WTC11 (cell line): Measurements from ENCODE around the gene PRUNE2. TPM values are rescaled to one million over a fixed set of nuclear protein-coding genes. Genes with fewer than 3 reads are reported as not detected.

Experiments used
- ATAC-seq: fragments of 200-7000 bp; cut with Tn5 transposase; 2 replicates; pipeline ENCODE4 v1.10.0; 2021; ENCODE audit warnings: mild to moderate bottlenecking, moderate library complexity
- CTCF ChIA-PET: fragments of 300-600 bp; sonication (Branson Sonifier 250); formaldehyde crosslinking; loops from one replicate; lab custom pipeline; 2021; ENCODE audit warnings: antibody characterized with exemption; lab: Charles Lee
- POLR2A ChIA-PET: fragments of 350-600 bp; sonication (Branson Sonifier 250); formaldehyde crosslinking; loops from one replicate; lab custom pipeline; 2021; ENCODE audit warnings: antibody characterized with exemption; lab: Charles Lee
- DNase-seq: peaks from one replicate; pipeline ENCODE4 v3.0.0; 2021; ENCODE audit warnings: low spot score
- H3K27ac Mint-ChIP-seq: 2 replicates; pipeline ENCODE4 v1.8.0; 2021; ENCODE audit warnings: mixed read lengths
- H3K27me3 Mint-ChIP-seq: 2 replicates; pipeline ENCODE4 v1.8.0; 2021; ENCODE audit warnings: low read depth, mild to moderate bottlenecking, moderate library complexity, mixed read lengths
- H3K36me3 Mint-ChIP-seq: 2 replicates; pipeline ENCODE4 v1.8.0; 2021; ENCODE audit warnings: mixed read lengths
- H3K4me1 Mint-ChIP-seq: 2 replicates; pipeline ENCODE4 v1.8.0; 2022; ENCODE audit warnings: mixed read lengths
- H3K4me3 Mint-ChIP-seq: 2 replicates; pipeline ENCODE4 v1.8.0; 2021; ENCODE audit warnings: mild to moderate bottlenecking, moderate library complexity, mixed read lengths
- H3K9me3 Mint-ChIP-seq: 2 replicates; pipeline ENCODE4 v1.8.0; 2021; ENCODE audit warnings: mixed read lengths
- AR ChIP-seq: fragments of 250-450 bp; sonication (Bioruptor Pico); IDR thresholded peaks from 2 replicates; pipeline ENCODE4 v1.9.0; 2021; ENCODE audit warnings: mild to moderate bottlenecking
- ATF6 ChIP-seq: sonication (generic); formaldehyde crosslinking; IDR thresholded peaks from 2 replicates; pipeline ENCODE4 v1.8.1; 2023; ENCODE audit warnings: mild to moderate bottlenecking, missing genetic modification reagents
- CTCF ChIP-seq: fragments of 200-600 bp; IDR thresholded peaks from 2 replicates; pipeline ENCODE4 v1.8.0; 2022; ENCODE audit warnings: antibody characterized with exemption
- ERG ChIP-seq: fragments of 250-450 bp; sonication (Bioruptor Pico); IDR thresholded peaks from 2 replicates; pipeline ENCODE4 v1.8.0; 2021; ENCODE audit warnings: mild to moderate bottlenecking
- FOXP4 ChIP-seq: sonication (generic); formaldehyde crosslinking; IDR thresholded peaks from 2 replicates; pipeline ENCODE4 v1.8.0; 2022; ENCODE audit warnings: mild to moderate bottlenecking, missing genetic modification reagents
- GRHL2 ChIP-seq: fragments of 250-450 bp; sonication (Bioruptor Pico); IDR thresholded peaks from 2 replicates; pipeline ENCODE4 v1.8.0; 2022; ENCODE audit warnings: mild to moderate bottlenecking, moderate library complexity; ENCODE audit not compliant: insufficient replicate concordance, severe bottlenecking
- IRF1 ChIP-seq: sonication (generic); formaldehyde crosslinking; IDR thresholded peaks from 2 replicates; pipeline ENCODE4 v1.8.0; 2023; ENCODE audit warnings: missing genetic modification reagents
- JAZF1 ChIP-seq: fragments of 250-450 bp; sonication (Bioruptor Pico); IDR thresholded peaks from 2 replicates; pipeline ENCODE4 v1.9.0; 2021; ENCODE audit warnings: moderate library complexity, mild to moderate bottlenecking, inconsistent platforms
- NR2C2 ChIP-seq: sonication (generic); formaldehyde crosslinking; IDR thresholded peaks from 2 replicates; pipeline ENCODE4 v1.8.0; 2022; ENCODE audit warnings: mild to moderate bottlenecking, missing genetic modification reagents
- SMAD4 ChIP-seq: sonication (generic); formaldehyde crosslinking; IDR thresholded peaks from 2 replicates; pipeline ENCODE4 v1.8.0; 2022; ENCODE audit warnings: mild to moderate bottlenecking, missing genetic modification reagents
- SOX15 ChIP-seq: fragments of 250-450 bp; sonication (Bioruptor Pico); IDR thresholded peaks from 2 replicates; pipeline ENCODE4 v1.9.0; 2021; ENCODE audit warnings: mild to moderate bottlenecking
- SP1 ChIP-seq: sonication (generic); formaldehyde crosslinking; conservative IDR thresholded peaks from 2 replicates; pipeline ENCODE4 v1.8.1; 2022; ENCODE audit warnings: missing genetic modification reagents
- STAT6 ChIP-seq: sonication (generic); formaldehyde crosslinking; conservative IDR thresholded peaks from 2 replicates; pipeline ENCODE4 v1.8.1; 2023; ENCODE audit warnings: mild to moderate bottlenecking, low read depth, missing genetic modification reagents, moderate library complexity
- TCF7 ChIP-seq: sonication (generic); formaldehyde crosslinking; IDR thresholded peaks from 2 replicates; pipeline ENCODE4 v1.8.0; 2022; ENCODE audit warnings: mild to moderate bottlenecking, low read depth, missing genetic modification reagents, moderate library complexity
- ZNF138 ChIP-seq: sonication (generic); formaldehyde crosslinking; conservative IDR thresholded peaks from 2 replicates; pipeline ENCODE4 v1.8.1; 2022; ENCODE audit warnings: mild to moderate bottlenecking, moderate library complexity, missing genetic modification reagents
- ZNF317 ChIP-seq: sonication (generic); formaldehyde crosslinking; IDR thresholded peaks from 2 replicates; pipeline ENCODE4 v1.8.1; 2023; ENCODE audit warnings: low read depth, mild to moderate bottlenecking, moderate library complexity, missing genetic modification reagents, borderline replicate concordance
- ZNF423 ChIP-seq: fragments of 250-450 bp; sonication (Bioruptor Pico); IDR thresholded peaks from 2 replicates; pipeline ENCODE4 v2.1.2; 2022; ENCODE audit warnings: mild to moderate bottlenecking, moderate library complexity
- total RNA-seq: library from RNA; stranded (reverse); gene quantifications from 3 replicates; pipeline ENCODE4 v1.2.3, GENCODE V29; 2021

Gene PRUNE2
- total RNA-seq, 1 experiment from 2014 or later, result 13.1 TPM

- POLR2A ChIA-PET, result no interaction called here
- H3K27ac Mint-ChIP-seq, result no peak overlapping the region
- no peaks in the 10 kb centered on the region for H3K9me3 Mint-ChIP-seq
- peaks cover 10% of the 10 kb centered on the region for H3K4me1 Mint-ChIP-seq
- ATAC-seq (no peak), DNase-seq (no peak)
- CTCF ChIA-PET, result no interaction called here
- H3K27me3 Mint-ChIP-seq, result no peaks in the 10 kb centered on the region
- H3K4me3 Mint-ChIP-seq, result no peak overlapping the region
- TF ChIP-seq ZNF317 (CRISPR knock-in tag), result no peak
- TF ChIP-seq GRHL2 (CRISPR knock-in tag), result no peak
- TF ChIP-seq SOX15 (CRISPR knock-in tag), result no peak
- no peak for TF ChIP-seq FOXP4 (CRISPR knock-in tag)
- no peak for TF ChIP-seq JAZF1 (CRISPR knock-in tag)
- TF ChIP-seq CTCF, result no peak
- no peak for TF ChIP-seq ATF6 (CRISPR knock-in tag)
- no peak for TF ChIP-seq IRF1 (CRISPR knock-in tag)
- no peak for TF ChIP-seq NR2C2 (CRISPR knock-in tag)
- no peak for TF ChIP-seq ZNF423 (CRISPR knock-in tag)
- no peak for TF ChIP-seq SMAD4 (CRISPR knock-in tag)
- no peak for TF ChIP-seq SP1 (CRISPR knock-in tag)
- H3K36me3 Mint-ChIP-seq, result no peaks in the 10 kb centered on the region
Measured at GRCh38 chr9:76564297-76564696, 341.6 kb downstream of the PRUNE2 start.

GRCh38 chr9:76562511-76562911 is 343.4 kb downstream of the PRUNE2 start:
- DNase-seq (no peak), ATAC-seq (no peak)
- peaks cover 14% of the 10 kb centered on the region for H3K9me3 Mint-ChIP-seq
- no peaks in the 10 kb centered on the region for H3K27me3 Mint-ChIP-seq
- peaks cover 17% of the 10 kb centered on the region for H3K4me1 Mint-ChIP-seq
- ChIA-PET POLR2A (interaction anchor here (0.7 kb wide), 1 partner anchor 31 kb away, joined by 4 read pairs; no protein-coding TSS in a partner anchor), CTCF (no interaction called here)
- H3K27ac Mint-ChIP-seq, result no peak overlapping the region
- TF ChIP-seq ZNF138 (CRISPR knock-in tag) (no peak), STAT6 (CRISPR knock-in tag) (no peak), TCF7 (CRISPR knock-in tag) (no peak), ZNF423 (CRISPR knock-in tag) (no peak), ERG (CRISPR knock-in tag) (no peak), AR (CRISPR knock-in tag) (no peak)
- no peak overlapping the region for H3K4me3 Mint-ChIP-seq
- H3K36me3 Mint-ChIP-seq, result peaks cover 2% of the 10 kb centered on the region; the same call in 1 of the 2 replicates
